ENCODE results near the gene CHRNA3. TPM values are rescaled to one million over a fixed set of nuclear protein-coding genes. Genes with fewer than 3 reads are reported as not detected.

CHRNA3 gene
- total and polyA plus RNA-seq, 7 donors: 0.01 to 0.17 (median 0.05) TPM; not detected in 3

- intact Hi-C loops (cut with DNase I): no loop called here
- Histone ChIP-seq H3K9me3 (no peaks in the 10 kb centered on the region), H3K27ac (no peak overlapping the region), H3K4me3 (no peak overlapping the region), H3K36me3 (ENCODE audit: insufficient read depth in 1 of 2, low read depth in 1 of 2) (no peaks in the 10 kb centered on the region), H3K27me3 (ENCODE audit: insufficient read depth in 3 of 3, low read length in 2 of 3) (peaks cover 0 to 28% (median 5%) of the 10 kb centered on the region in 3 donors), H3K4me1 (no peaks in the 10 kb centered on the region)
- ATAC-seq: no peak
- DNase-seq: no peak
- WGBS, 3 donors: 65 to 79% (median 74%) methylated on average over 6 of the region's 6 CpGs
- TF ChIP-seq CTCF (IDR thresholded peaks at IDR 0.05): no peak
These were observed 5.7 kb upstream of the CHRNA3 start for GRCh38 chr15:78626381-78626995.

DNA sequence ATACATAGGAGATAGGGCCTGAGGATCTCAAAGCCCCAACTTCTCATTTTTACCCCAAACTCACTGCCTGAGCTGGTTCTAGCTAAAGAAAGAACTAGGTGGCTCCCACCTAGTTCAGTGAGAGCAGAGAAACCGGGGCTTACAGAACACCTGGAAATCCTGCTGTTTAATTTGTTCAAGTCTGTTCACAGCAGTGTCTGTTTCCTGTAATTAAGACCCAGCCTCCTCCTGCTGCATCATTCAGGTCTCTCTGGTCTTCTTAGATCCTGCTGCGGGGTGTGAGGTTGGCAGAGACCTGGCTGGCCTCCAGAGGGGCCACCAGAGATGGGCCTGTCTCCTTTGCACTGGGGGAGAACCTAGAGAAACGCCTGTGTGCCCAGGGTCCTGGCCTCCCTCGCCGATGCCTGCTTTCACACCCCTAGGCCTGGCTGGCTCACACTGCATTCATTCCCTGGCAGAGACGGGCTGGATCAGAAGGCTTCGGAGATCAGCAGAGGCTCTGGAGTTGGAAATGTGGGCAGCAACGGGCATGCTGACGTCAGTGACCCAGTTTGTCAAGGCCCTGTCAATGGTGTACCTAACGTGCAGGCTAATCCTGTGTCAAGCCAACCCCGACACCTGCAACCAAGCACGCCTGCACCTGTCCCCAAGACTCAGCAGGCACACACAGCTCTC is 4.9 kb upstream of the CHRNA3 start:
- DNase-seq: no peak
- peak; percentile 72 to 85 (median 74) for ATAC-seq
- Histone ChIP-seq H3K27ac (no peak overlapping the region), H3K36me3 (ENCODE audit: insufficient read depth in 1 of 2, low read depth in 1 of 2) (no peaks in the 10 kb centered on the region), H3K27me3 (ENCODE audit: insufficient read depth in 3 of 3, low read length in 2 of 3) (peaks cover 0 to 36% (median 5%) of the 10 kb centered on the region in 3 donors), H3K4me1 (no peaks in the 10 kb centered on the region), H3K9me3 (no peaks in the 10 kb centered on the region), H3K4me3 (no peak overlapping the region)
- intact Hi-C loops (cut with DNase I): no loop called here
- 33 to 44% (median 36%) methylated on average over 12 of the region's 12 CpGs for WGBS, 3 donors
- TF ChIP-seq CTCF (IDR thresholded peaks at IDR 0.05): no peak

GRCh38 chr15:78624651-78625590 is 4.1 kb upstream of the CHRNA3 start:
- no peaks in the 10 kb centered on the region for H3K36me3 ChIP-seq (ENCODE audit: insufficient read depth in 1 of 2, low read depth in 1 of 2)
- peaks cover 6% of the 10 kb centered on the region for H3K4me1 ChIP-seq
- no peak for DNase-seq
- no peak for TF ChIP-seq CTCF (IDR thresholded peaks at IDR 0.05)
- no peaks in the 10 kb centered on the region for H3K9me3 ChIP-seq
- intact Hi-C loops (cut with DNase I): no loop called here
- 87 to 90% (median 87%) methylated on average over 17 of the region's 17 CpGs for WGBS, 3 donors
- no peak overlapping the region for H3K27ac ChIP-seq
- no peak for ATAC-seq
- H3K4me3 ChIP-seq: no peak overlapping the region
- H3K27me3 ChIP-seq (ENCODE audit: insufficient read depth in 3 of 3, low read length in 2 of 3): peaks cover 0 to 44% (median 13%) of the 10 kb centered on the region in 3 donors

DNA sequence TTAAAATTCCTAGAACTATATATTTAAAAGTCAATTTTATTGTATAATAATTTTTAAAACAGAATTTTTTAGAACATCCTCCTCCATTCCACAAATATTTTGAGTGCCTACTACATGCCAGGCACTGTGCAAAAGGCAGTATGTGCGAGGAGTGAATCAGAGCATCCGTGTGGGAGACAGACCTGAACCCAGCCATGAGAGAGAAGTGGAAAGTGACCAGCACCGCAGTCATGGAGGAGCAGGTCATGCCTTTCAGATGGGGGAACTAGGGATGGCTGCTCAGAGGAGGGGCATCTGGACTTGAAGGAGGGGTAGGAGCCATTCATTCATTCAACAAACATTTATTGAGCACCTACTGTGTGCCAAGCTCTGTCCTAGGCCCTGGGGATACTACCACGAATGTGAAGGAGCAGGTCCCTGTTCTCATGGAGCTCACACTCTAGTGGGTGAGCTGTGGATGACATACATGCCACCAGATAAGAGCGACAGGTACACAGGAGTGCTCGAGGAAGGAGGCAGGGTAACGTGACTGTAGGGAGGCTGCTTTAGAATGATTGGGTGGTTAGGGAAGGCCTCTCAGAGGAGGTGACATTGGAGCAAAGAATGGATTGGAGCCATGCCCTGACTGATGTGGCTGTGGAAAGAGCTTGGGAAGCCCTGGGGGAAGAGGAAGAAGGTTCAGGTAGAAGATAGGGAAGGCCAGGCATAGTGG is 3.1 kb upstream of the CHRNA3 start:
- no peaks in the 10 kb centered on the region for H3K36me3 ChIP-seq (ENCODE audit: insufficient read depth in 1 of 2, low read depth in 1 of 2)
- H3K27ac ChIP-seq: no peak overlapping the region
- WGBS, 3 donors: 88 to 90% (median 90%) methylated on average over 7 of the region's 7 CpGs
- H3K4me1 ChIP-seq: peaks cover 7% of the 10 kb centered on the region
- H3K9me3 ChIP-seq: no peaks in the 10 kb centered on the region
- ATAC-seq: no peak
- intact Hi-C loops (cut with DNase I): no loop called here
- no peak for TF ChIP-seq CTCF (IDR thresholded peaks at IDR 0.05)
- H3K27me3 ChIP-seq (ENCODE audit: insufficient read depth in 3 of 3, low read length in 2 of 3): peaks cover 0 to 51% (median 20%) of the 10 kb centered on the region in 3 donors
- H3K4me3 ChIP-seq: no peak overlapping the region
- DNase-seq: no peak
